HG03432 (cell line): Measurements from ENCODE around the gene ABCD4.
A peak's percentile ranks its signal among the peaks of the same experiment; 100 is the strongest.
"Not testable (repeated sequence)": the region's sequence is repeated elsewhere in the genome, so short reads cannot be mapped to it uniquely, and the experiment has no call there.

ENCODE experiments used
- ATAC-seq: cut with Tn5 transposase; IDR thresholded peaks from one replicate; pipeline ENCODE4 v1.9.1; 2021; ENCODE audit warnings: mild to moderate bottlenecking, moderate library complexity; ENCODE audit not compliant: unreplicated experiment

Gene ABCD4

GRCh38 chr14:74308695-74309094 lies 6.0 kb upstream of the ABCD4 start:
- ATAC-seq = no peak

- peak; percentile 55 for ATAC-seq
Measured at GRCh38 chr14:74302152-74302628, 544 bp downstream of the ABCD4 start.

- no peak for ATAC-seq
Measured at GRCh38 chr14:74301594-74302151, 1.1 kb downstream of the ABCD4 start.

GRCh38 chr14:74299061-74299545 lies 3.6 kb downstream of the ABCD4 start:
- no peak for ATAC-seq

- ATAC-seq = no peak
Measured at GRCh38 chr14:74297986-74298385, 4.7 kb downstream of the ABCD4 start.

- no peak for ATAC-seq
Measured at GRCh38 chr14:74296037-74296467, 6.7 kb downstream of the ABCD4 start.

GRCh38 chr14:74293606-74294005 lies 9.1 kb downstream of the ABCD4 start:
- no peak for ATAC-seq

- ATAC-seq = no peak
Measured at GRCh38 chr14:74292061-74292460, 10.7 kb downstream of the ABCD4 start.

- ATAC-seq = no peak
Measured at GRCh38 chr14:74290415-74290814, 12.3 kb downstream of the ABCD4 start.

GRCh38 chr14:74289801-74290200 lies 12.9 kb downstream of the ABCD4 start:
- no peak for ATAC-seq

GRCh38 chr14:74286736-74287135 lies 16.0 kb downstream of the ABCD4 start:
- ATAC-seq = no peak

- no peak for ATAC-seq
Measured at GRCh38 chr14:74281069-74281468, 21.7 kb downstream of the ABCD4 start.

- no peak for ATAC-seq
Measured at GRCh38 chr14:74278080-74278479, 24.7 kb downstream of the ABCD4 start.

- no peak for ATAC-seq
Measured at GRCh38 chr14:74275241-74275841, 27.4 kb downstream of the ABCD4 start.

- no peak for ATAC-seq
Measured at GRCh38 chr14:74271365-74271764, 31.4 kb downstream of the ABCD4 start.

GRCh38 chr14:74270382-74271177 lies 32.2 kb downstream of the ABCD4 start:
- ATAC-seq = not testable (repeated sequence)

- no peak for ATAC-seq
Measured at GRCh38 chr14:74267588-74267987, 35.1 kb downstream of the ABCD4 start.

GRCh38 chr14:74265301-74265965 lies 37.3 kb downstream of the ABCD4 start:
- ATAC-seq = no peak

- ATAC-seq = no peak
Measured at GRCh38 chr14:74263921-74264320, 38.8 kb downstream of the ABCD4 start.

GRCh38 chr14:74263181-74263580 lies 39.6 kb downstream of the ABCD4 start:
- ATAC-seq = no peak

GRCh38 chr14:74262076-74262475 lies 40.7 kb downstream of the ABCD4 start:
- ATAC-seq = no peak
